PFSK-1 (cell line): ENCODE data around the gene FTH1.

ENCODE experiments used
- FOXP2 ChIP-seq: optimal IDR thresholded peaks from 2 replicates; pipeline ENCODE3; 2011; ENCODE audit warnings: borderline replicate concordance, control low read depth, inconsistent platforms; ENCODE audit not compliant: insufficient read depth; ENCODE audit errors: extremely low read length, extremely low read depth
- POLR2AphosphoS5 ChIP-seq: IDR thresholded peaks from 2 replicates; pipeline ENCODE4 v1.6.1; 2012; ENCODE audit warnings: low read depth, mild to moderate bottlenecking, control low read depth, low read length, moderate library complexity
- REST ChIP-seq, 2 experiments: IDR thresholded peaks; 2 replicates each; pipeline versions ENCODE4 v1.6.1 to v1.8.0; 2011 to 2012; ENCODE audit warnings: low read depth in 2 of 2, low read length in 2 of 2, control low read depth in 1 of 2, inconsistent platforms in 1 of 2, mild to moderate bottlenecking in 1 of 2, moderate library complexity in 1 of 2; ENCODE audit not compliant: insufficient read depth in 1 of 2
- SIN3A ChIP-seq: IDR thresholded peaks from 2 replicates; pipeline ENCODE4 v1.6.1; 2012; ENCODE audit warnings: mild to moderate bottlenecking, low read length, moderate library complexity, borderline replicate concordance; ENCODE audit not compliant: insufficient read depth
- TAF1 ChIP-seq: IDR thresholded peaks from 2 replicates; pipeline ENCODE4 v1.6.1; 2012; ENCODE audit warnings: low read length, control low read depth, borderline replicate concordance; ENCODE audit not compliant: insufficient read depth

Gene FTH1

GRCh38 chr11:61914471-61915171, 52.8 kb downstream of the FTH1 start:
- TF ChIP-seq TAF1 (no peak), FOXP2 (no peak), SIN3A (no peak), POLR2AphosphoS5 (no peak), REST (IDR thresholded peaks at IDR 0.05; ENCODE audit: insufficient read depth in 1 of 2, low read depth in 2 of 2, low read length in 2 of 2) (no peak)
